Kidney (tissue), 14 donors: ENCODE measurements around the gene NR3C2. TPM values are rescaled to one million over a fixed set of nuclear protein-coding genes. Genes with fewer than 3 reads are reported as not detected.

Source experiments
- DNase-seq, 5 donors: peaks; one replicate each; pipeline ENCODE4 v3.0.0-alpha.2; 2013 to 2020
- FAIRE-seq: peaks from 2 replicates; lab custom pipeline; 2012; peaks lifted over from hg19 to GRCh38; lab: Jason Lieb, UNC
- H3K27ac ChIP-seq, 2 donors: one replicate each; pipeline ENCODE4 v1.7.0; 2013; ENCODE audit warnings: low read depth in 2 of 2, low read length in 2 of 2, inconsistent platforms in 1 of 2
- H3K27me3 ChIP-seq: one replicate; pipeline ENCODE4 v1.7.1; 2013; ENCODE audit warnings: low read length, inconsistent platforms; ENCODE audit not compliant: control insufficient read depth, insufficient read depth
- H3K36me3 ChIP-seq, 3 donors: one replicate each; pipeline versions ENCODE4 v1.7.0 to v1.7.1; 2013; ENCODE audit warnings: low read length in 3 of 3, control low read depth in 1 of 3, inconsistent platforms in 1 of 3; ENCODE audit not compliant: insufficient read depth in 3 of 3, control insufficient read depth in 2 of 3
- H3K4me1 ChIP-seq, 3 donors: one replicate each; pipeline versions ENCODE4 v1.7.0 to v1.7.1; 2013; ENCODE audit warnings: low read length in 3 of 3, inconsistent platforms in 1 of 3, low read depth in 1 of 3; ENCODE audit not compliant: control insufficient read depth in 2 of 3, insufficient read depth in 2 of 3
- H3K4me3 ChIP-seq, 3 donors: one replicate each; pipeline versions ENCODE4 v1.7.0 to v1.8.1; 2013; ENCODE audit warnings: low read length in 3 of 3, control low read depth in 1 of 3, inconsistent platforms in 1 of 3
- H3K9ac ChIP-seq, 3 donors: one replicate each; pipeline versions ENCODE4 v1.7.0 to v1.7.1; 2013; ENCODE audit warnings: low read length in 3 of 3, control low read depth in 1 of 3, inconsistent platforms in 1 of 3
- H3K9me3 ChIP-seq, 3 donors: one replicate each; pipeline versions ENCODE4 v1.7.0 to v1.7.1; 2013; ENCODE audit warnings: low read length in 3 of 3, control low read depth in 1 of 3, inconsistent platforms in 1 of 3; ENCODE audit not compliant: control insufficient read depth in 2 of 3, insufficient read depth in 1 of 3
- intact Hi-C: fragments of 100-400 bp; cut with DNase I; formaldehyde crosslinking; loops from one replicate; pipeline ENCODE4 v1.11.1; 2022
- polyA plus RNA-seq: library from polyadenylated mRNA; stranded (reverse); fragments of 350-450 nt; fragmentation: Illumina TruSeq; extraction: RNeasy Lipid Tissue Mini Kit (QIAGEN cat#74804); gene quantifications from one replicate; pipeline ENCODE4 v1.2.3, GENCODE V29; 2014; ENCODE audit warnings: low read depth, low replicate concordance; ENCODE audit not compliant: insufficient read depth
- total RNA-seq: library from RNA; stranded (reverse); fragmentation: NEBNext Ultra II Directional; extraction: Animal tissue kit (Norgen Biotek cat#: 25700); gene quantifications from one replicate; pipeline ENCODE4 v1.2.1, GENCODE V29; 2021
- TF ChIP-seq, protein P1 (sequence below): IDR thresholded peaks from 3 replicates; pipeline ENCODE4 v1.5.1; 2012; ENCODE audit warnings: mild to moderate bottlenecking, moderate library complexity, borderline replicate concordance; ENCODE audit not compliant: insufficient read depth; ENCODE audit errors: extremely low read depth
- donor health status: control.
- donor health status: control.
- donor health status: control.
- donor health status: control.
- donor health status: control.
- donor health status: DM: yes; HTN: yes; CAD: no.
- donor health status: Normal renal cell carcinoma (clear cell type).

Gene NR3C2
- total and polyA plus RNA-seq, 2 donors from 2014 or later = 8.7 to 43.4 TPM

DNA sequence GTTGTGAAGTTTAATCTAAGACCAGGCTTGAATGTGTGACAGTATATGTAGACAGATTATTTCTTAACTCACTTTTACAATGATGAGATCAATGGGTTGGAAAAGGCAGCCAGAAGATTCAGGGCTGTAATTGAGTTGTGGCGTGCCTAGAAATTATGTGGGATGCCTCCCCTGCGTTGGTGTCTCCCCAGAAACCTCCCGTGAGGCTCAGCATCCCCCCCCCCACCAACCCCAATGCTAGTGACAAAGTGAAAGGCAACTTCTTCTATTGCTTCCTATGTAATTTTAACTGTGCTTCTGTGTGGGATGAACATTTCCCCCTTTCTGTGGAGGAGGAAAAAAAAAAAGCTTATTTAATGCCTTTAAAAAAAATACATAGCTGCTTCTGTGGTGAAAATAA lies 412.4 kb downstream of the NR3C2 start:
- DNase-seq = no peak
- no peak overlapping the region for H3K9ac ChIP-seq
- no peak overlapping the region for H3K4me3 ChIP-seq
- H3K27me3 ChIP-seq = no peaks in the 10 kb centered on the region
- no peak for FAIRE-seq
- H3K27ac ChIP-seq = no peak overlapping the region
- H3K9me3 ChIP-seq = no peaks in the 10 kb centered on the region
- TF ChIP-seq, protein P1, sequence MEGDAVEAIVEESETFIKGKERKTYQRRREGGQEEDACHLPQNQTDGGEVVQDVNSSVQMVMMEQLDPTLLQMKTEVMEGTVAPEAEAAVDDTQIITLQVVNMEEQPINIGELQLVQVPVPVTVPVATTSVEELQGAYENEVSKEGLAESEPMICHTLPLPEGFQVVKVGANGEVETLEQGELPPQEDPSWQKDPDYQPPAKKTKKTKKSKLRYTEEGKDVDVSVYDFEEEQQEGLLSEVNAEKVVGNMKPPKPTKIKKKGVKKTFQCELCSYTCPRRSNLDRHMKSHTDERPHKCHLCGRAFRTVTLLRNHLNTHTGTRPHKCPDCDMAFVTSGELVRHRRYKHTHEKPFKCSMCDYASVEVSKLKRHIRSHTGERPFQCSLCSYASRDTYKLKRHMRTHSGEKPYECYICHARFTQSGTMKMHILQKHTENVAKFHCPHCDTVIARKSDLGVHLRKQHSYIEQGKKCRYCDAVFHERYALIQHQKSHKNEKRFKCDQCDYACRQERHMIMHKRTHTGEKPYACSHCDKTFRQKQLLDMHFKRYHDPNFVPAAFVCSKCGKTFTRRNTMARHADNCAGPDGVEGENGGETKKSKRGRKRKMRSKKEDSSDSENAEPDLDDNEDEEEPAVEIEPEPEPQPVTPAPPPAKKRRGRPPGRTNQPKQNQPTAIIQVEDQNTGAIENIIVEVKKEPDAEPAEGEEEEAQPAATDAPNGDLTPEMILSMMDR = no peak
- intact Hi-C loops = no loop called here
- H3K4me1 ChIP-seq = no peaks in the 10 kb centered on the region
- no peaks in the 10 kb centered on the region for H3K36me3 ChIP-seq
